Stimulated activated CD8-positive, alpha-beta memory T cell treated with anti-CD3 and anti-CD28 coated beads, Interleukin-15, amount 100 ng/mL, for 48 hours (primary cell): ENCODE data around the gene HLA-C.
A peak's percentile ranks its signal among the peaks of the same experiment; 100 is the strongest.
"Not testable (repeated sequence)": the region's sequence is repeated elsewhere in the genome, so short reads cannot be mapped to it uniquely, and the experiment has no call there.

Source experiments
- DNase-seq, 2 donors: peaks; one replicate each; pipeline ENCODE4 v3.0.0-alpha.2; 2020; ENCODE audit warnings: low read depth in 2 of 2

Gene HLA-C

GRCh38 chr6:31271641-31272357, at the start of gene HLA-C:
Gene HLA-C (minus strand): TSS chr6:31272092. CDS start chr6:31272071, 21 bp downstream.
- peak; percentile 78 to 84 for DNase-seq

- no peak for DNase-seq
These were observed 49.3 kb upstream of the HLA-C start for GRCh38 chr6:31321005-31321707.

- DNase-seq = no peak
These were observed 45.1 kb upstream of the HLA-C start for GRCh38 chr6:31317036-31317435.

GRCh38 chr6:31309641-31310040, 37.7 kb upstream of the HLA-C start:
- no peak for DNase-seq

GRCh38 chr6:31308845-31309175, 36.9 kb upstream of the HLA-C start:
- no peak for DNase-seq

GRCh38 chr6:31308050-31308844, 36.4 kb upstream of the HLA-C start:
- DNase-seq = peak; percentile 35 to 44

GRCh38 chr6:31307669-31308049, 35.8 kb upstream of the HLA-C start:
- no peak for DNase-seq

- DNase-seq = no peak
These were observed 33.9 kb upstream of the HLA-C start for GRCh38 chr6:31305703-31306219.

GRCh38 chr6:31304683-31305082, 32.8 kb upstream of the HLA-C start:
- DNase-seq = no peak

- DNase-seq = no peak
These were observed 28.9 kb upstream of the HLA-C start for GRCh38 chr6:31300797-31301196.

GRCh38 chr6:31299947-31300346, 28.1 kb upstream of the HLA-C start:
- DNase-seq = no peak

GRCh38 chr6:31299511-31299910, 27.6 kb upstream of the HLA-C start:
- no peak for DNase-seq

- DNase-seq = no peak
These were observed 22.2 kb upstream of the HLA-C start for GRCh38 chr6:31294056-31294455.

GRCh38 chr6:31293343-31293742, 21.5 kb upstream of the HLA-C start:
- no peak for DNase-seq

- DNase-seq = no peak
These were observed 17.9 kb upstream of the HLA-C start for GRCh38 chr6:31289788-31290187.

- DNase-seq = no peak
These were observed 15.7 kb upstream of the HLA-C start for GRCh38 chr6:31287619-31288018.

- DNase-seq = no peak
These were observed 14.1 kb upstream of the HLA-C start for GRCh38 chr6:31285982-31286381.

- DNase-seq = no peak
These were observed 13.6 kb upstream of the HLA-C start for GRCh38 chr6:31285486-31285885.

- not testable (repeated sequence) for DNase-seq
These were observed 7.8 kb upstream of the HLA-C start for GRCh38 chr6:31279647-31280046.

- no peak for DNase-seq
These were observed 1.1 kb upstream of the HLA-C start for GRCh38 chr6:31272836-31273626.

GRCh38 chr6:31272436-31272835, 544 bp upstream of the HLA-C start:
- no peak for DNase-seq
